GM23248 (cell line): ENCODE measurements around the gene SDHAF3.

ENCODE experiments used
- EZH2 ChIP-seq: fragments of 200-600 bp; sonication (generic); IDR thresholded peaks from 2 replicates; pipeline ENCODE4 v1.6.1; 2018; ENCODE audit warnings: antibody characterized with exemption, mild to moderate bottlenecking; ENCODE audit not compliant: insufficient read depth, poor library complexity, severe bottlenecking
- EZH2phosphoT487 ChIP-seq: fragments of 200-600 bp; sonication (generic); IDR thresholded peaks from 2 replicates; pipeline ENCODE4 v1.6.1; 2018; ENCODE audit warnings: antibody characterized with exemption, moderate library complexity, mild to moderate bottlenecking, low read depth; ENCODE audit not compliant: insufficient read depth

DNA sequence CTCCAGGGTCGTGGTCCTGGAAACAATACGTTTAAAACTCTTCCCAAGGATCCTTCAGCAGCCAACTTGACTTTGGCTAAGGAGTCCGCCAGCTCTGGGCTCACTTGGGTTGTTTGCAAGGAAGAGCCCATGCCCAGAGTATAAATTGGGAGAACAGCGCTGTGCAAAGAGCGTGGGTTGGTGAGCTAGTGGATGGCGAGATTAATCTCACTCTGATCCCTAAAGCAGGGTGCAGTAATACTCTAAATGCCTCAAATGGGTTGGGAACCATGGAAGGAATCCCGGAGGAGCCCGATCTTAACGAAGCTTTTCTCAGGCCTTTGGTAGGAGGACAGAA, 495 bp upstream of the SDHAF3 start:
- TF ChIP-seq EZH2 (no peak), EZH2phosphoT487 (no peak)
